ENCODE data around the gene VOPP1.

Gene VOPP1

DNA sequence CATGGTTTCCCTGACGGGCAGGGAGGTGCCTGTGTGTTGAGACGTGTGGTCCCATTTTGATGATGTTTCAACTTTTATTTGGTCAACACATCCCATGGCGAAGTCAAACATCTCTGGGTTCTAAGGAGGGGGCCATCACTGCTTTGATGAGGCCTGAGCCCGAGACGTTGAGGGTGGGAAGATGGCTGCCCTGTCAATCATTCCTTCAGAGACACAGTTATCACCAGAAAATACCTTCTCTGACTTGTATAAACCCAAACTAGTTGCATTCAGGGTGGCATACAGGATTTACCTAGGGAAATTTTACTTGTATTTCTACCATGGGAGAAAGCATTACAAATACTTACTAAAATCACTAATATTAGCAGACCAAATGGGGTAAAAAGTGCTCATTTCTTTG is 64.6 kb downstream of the VOPP1 start:
- no peak for DNase-seq

DNA sequence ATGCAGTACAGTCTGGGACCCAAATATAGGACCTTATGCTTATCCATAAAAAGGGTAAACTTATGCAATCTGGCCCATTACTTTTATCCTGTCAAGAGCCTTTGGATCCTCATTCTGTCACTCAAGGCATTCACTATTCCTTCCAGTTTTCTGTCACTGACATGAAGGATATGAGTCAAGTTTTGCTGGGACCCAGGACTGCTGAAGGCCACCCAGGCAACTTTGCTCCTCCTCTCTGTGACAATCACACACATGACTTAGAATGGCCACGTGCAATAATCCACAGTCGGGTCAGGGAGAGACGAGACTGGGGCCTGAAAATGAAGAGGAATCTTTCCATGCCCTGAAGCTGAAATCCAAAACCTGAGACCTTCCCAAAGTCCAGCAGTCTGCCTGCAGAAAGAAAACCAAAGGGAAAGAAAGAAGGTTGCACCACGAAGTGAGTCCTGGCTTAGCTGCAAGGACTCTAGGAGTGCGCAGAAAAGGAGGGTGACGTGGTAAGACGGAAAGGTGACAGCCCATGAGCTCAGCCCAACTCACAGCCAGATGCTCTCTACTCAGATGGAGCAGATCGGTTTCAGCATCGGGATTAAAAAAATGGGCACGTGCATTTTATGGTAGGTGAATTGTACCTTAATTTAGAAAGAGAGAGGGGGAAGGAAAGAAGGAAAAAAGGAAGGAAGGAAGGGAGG is 67.2 kb downstream of the VOPP1 start:
- no peak for DNase-seq

DNA sequence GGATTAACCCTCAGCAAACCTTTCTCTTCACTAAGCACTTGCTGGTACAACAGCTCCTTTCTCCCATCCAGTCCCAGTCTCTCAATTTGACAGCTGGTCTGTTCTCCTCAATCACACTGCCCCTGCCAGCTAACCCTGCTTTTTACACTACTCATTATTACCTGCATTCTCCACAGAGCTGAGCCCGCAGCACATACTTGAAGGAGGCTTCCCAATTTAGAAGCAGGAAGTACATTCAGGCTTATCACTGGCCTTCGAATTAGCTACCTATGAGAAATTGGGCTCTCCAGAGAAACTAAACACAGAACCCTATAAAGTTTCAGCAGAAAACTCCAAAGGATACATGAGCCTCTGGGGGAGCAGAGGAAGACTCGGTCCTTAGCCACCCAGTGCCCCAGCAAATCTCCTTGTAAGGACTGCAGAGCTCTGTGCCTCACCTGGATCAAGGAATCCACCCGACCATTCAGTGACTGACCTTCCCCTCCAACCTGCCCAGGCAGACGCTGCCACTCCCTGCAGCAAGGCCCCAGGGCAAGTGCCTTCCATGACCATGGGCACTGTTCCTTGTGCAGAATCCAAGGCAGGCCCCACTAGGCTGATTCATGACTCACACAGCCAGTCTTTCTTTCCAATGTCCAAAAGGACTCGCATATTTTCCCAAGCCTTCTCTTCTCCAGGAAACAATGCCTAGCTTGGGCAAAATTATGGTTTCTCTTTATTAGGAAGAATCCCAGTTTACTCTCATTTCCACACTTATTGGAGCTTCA is 68.0 kb downstream of the VOPP1 start:
- DNase-seq: no peak

GRCh38 chr7:55502858-55503440 is 69.4 kb downstream of the VOPP1 start:
- no peak for DNase-seq

DNA sequence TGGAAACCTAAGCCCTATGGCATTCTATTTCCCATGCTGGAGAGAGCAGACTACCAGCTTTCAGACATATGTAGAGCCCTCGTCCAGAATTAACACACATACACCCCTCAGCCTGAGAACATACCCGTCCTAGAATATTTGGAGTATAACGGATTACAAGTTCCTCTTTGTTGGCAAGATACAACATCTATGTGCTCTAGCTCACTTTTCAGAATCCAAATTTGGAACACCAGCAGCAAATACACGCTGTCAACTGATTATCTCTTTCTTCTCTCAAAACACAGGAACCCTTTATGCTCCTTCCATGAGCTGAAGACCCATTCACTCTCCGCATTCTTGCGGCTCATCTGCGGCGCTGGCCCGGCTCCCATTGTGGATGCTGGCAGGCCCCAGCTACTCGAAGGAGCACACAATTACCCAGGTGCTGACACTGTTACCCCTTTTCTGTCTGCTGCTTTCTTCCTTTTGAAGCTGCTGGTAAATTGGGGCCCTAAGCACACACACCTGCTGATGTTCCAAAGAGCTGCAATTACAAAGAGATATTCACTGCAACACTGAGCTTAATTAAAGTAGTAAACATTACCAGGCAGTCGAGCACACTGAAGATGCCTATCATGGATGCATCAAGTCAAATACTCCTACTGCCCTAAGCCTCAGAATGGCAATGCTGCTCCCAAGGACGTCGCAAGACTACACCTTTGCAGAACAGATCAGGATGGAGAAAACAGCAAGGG is 70.0 kb downstream of the VOPP1 start:
- no peak for DNase-seq

DNA sequence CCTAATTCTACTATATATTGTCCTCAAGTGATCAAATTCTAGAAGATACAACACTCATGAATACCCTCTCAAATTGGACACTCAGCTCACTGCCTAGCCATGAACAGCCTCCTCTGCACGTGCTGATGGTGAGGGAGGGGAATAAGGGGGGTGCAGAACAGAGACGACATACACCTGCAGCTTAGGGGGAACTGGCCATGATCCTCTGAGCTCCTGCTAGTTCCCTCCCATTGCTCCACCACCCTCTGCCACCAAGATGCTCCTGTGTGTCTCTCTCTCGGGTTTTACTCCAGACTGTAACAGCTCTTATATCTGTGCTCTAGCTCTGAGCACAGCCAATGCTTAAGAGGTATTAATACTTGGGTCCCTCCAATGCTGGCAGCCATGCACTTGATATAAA is 70.7 kb downstream of the VOPP1 start:
- DNase-seq: no peak

GRCh38 chr7:55500117-55500756 is 72.1 kb downstream of the VOPP1 start:
- no peak for DNase-seq

DNA sequence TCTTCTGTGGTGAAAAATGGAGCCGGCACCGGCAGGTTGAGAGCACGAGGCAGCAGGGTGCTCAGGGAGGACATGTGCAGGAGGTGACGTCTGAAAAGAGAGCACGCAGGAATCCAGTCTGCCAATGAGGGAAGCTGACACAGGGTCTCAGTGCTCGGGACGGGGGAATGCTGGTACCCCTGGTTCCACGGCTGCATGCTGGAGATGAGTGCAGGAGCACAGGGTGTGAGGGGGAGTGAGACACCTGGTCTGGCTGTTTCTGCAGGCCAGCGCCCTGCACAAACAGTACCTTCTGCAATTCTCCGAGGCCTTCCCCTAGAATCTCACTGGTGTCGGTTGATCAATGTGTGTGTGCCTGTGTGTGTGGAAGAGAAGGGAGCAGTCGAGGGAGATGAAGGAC is 72.7 kb downstream of the VOPP1 start:
- no peak for DNase-seq

DNA sequence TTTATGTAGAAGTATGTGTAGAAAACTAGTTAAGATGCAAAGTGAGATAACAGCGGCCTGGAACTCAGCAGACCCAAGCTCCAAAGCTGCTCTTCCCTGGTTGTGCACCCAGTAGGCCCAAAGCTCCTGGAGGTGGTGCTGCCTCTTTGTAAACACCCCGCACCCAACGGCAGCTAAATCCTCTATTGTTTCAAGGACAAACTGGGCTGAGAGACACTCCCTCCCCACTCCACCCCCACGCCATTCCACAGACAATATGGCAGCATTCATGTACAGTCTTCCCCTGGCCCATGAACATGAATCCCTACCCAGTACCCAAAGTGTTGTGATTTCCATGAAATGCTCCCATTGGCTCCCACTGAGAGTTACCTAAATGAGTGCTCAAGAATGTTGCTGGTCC is 73.5 kb downstream of the VOPP1 start:
- DNase-seq: no peak

- DNase-seq: no peak
Measured at GRCh38 chr7:55498142-55498541, 74.2 kb downstream of the VOPP1 start.

- no peak for DNase-seq
Measured at GRCh38 chr7:55497521-55497920, 74.8 kb downstream of the VOPP1 start.

- no peak for DNase-seq
Measured at GRCh38 chr7:55496906-55497305, 75.4 kb downstream of the VOPP1 start.

- DNase-seq: no peak
Measured at GRCh38 chr7:55494951-55495350, 77.4 kb downstream of the VOPP1 start.

- DNase-seq: no peak
Measured at GRCh38 chr7:55493408-55493807, 78.9 kb downstream of the VOPP1 start.

GRCh38 chr7:55491346-55491745 is 81.0 kb downstream of the VOPP1 start:
- DNase-seq: no peak

- DNase-seq: no peak
Measured at GRCh38 chr7:55490099-55490498, 82.2 kb downstream of the VOPP1 start.

GRCh38 chr7:55489552-55489951 is 82.8 kb downstream of the VOPP1 start:
- no peak for DNase-seq

- no peak for DNase-seq
Measured at GRCh38 chr7:55488804-55489340, 83.4 kb downstream of the VOPP1 start.

GRCh38 chr7:55488216-55488615 is 84.1 kb downstream of the VOPP1 start:
- DNase-seq: no peak

DNA sequence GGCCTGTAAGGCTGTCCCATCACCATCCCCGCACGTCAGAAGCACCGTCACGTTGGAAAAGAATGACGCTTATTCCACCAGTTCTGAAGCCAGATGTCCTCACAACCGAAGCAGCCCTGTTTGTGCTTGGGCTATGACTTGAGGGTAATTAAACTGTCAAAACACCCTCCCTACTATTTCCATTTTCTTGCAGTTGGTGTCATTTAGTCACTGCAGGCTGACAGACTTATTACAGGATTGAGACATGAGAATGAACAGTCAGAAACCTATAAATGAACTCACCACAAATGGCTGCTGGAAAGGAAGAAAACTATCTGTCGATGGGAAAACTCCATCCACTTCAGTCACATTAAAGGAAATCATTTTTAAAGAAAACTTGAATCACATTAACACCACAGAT is 85.3 kb downstream of the VOPP1 start:
- no peak for DNase-seq

GRCh38 chr7:55486192-55486590 is 86.1 kb downstream of the VOPP1 start:
- no peak for DNase-seq

DNA sequence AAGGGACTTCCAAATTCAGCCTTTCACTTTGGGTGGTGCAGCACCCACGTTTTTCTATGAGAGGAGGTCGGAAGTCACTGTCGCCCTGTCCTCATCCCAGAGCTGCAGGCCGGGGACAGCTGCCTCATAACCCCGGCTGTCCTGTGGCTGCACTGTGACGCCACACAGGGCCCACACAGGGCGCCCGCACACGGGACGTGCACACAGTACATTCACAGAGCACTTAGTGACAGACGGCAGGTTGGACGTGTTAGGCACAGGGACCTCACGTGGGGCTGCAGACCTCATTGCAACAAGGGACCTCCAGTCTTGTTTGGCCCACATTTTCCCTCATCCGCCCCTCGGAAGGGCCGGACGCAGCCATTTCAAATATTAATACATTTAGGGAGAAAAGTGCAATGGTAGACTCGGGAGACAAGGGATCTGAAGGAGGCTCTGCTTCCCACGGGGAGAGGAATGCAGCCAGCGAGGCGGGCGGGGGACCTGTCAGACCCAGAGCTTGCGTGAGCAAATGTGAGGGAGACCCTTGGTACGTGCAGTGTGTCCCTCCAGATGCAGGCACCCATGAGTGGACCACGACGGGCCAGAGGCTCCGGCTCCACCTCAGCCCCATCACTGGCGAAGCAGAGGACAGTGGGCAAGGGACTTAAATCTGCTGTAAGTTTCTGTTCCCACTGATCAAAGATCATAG is 86.7 kb downstream of the VOPP1 start:
- DNase-seq: no peak

All from stimulated activated CD4-positive, alpha-beta T cell treated with anti-CD3 and anti-CD28 coated beads, Interleukin-12 subunit alpha, Interleukin-12 subunit beta, amount 100 ng/mL, for 4 hours (primary cell).